HepG2 (cell line): Measurements from ENCODE around the gene MACROD2. TPM values are rescaled to one million over a fixed set of nuclear protein-coding genes. Genes with fewer than 3 reads are reported as not detected.

Experiments
- AGO1 ChIP-seq: fragments of 200-400 bp; formaldehyde crosslinking; IDR thresholded peaks from 2 replicates; pipeline ENCODE4 v1.6.1; 2017; ENCODE audit warnings: mild to moderate bottlenecking, low read depth, low read length, moderate library complexity; ENCODE audit not compliant: poor library complexity, severe bottlenecking
- ATF7 ChIP-seq, 2 experiments: fragments of 450-650 bp in 1 of 2; sonication (generic) in 1 of 2; formaldehyde crosslinking in 1 of 2; IDR thresholded peaks; 2 replicates each; pipeline versions ENCODE4 v1.4.0 to v1.6.1; 2016 to 2020; ENCODE audit warnings: antibody characterized with exemption in 1 of 2, mild to moderate bottlenecking in 1 of 2, missing genetic modification reagents in 1 of 2
- CAMTA2 ChIP-seq: sonication (generic); formaldehyde crosslinking; IDR thresholded peaks from 2 replicates; pipeline ENCODE4 v1.4.0; 2020; ENCODE audit warnings: mild to moderate bottlenecking, missing genetic modification reagents, borderline replicate concordance
- HMG20A ChIP-seq: IDR thresholded peaks from 2 replicates; pipeline ENCODE4 v1.6.1; 2016; ENCODE audit warnings: borderline replicate concordance
- HMGA1 ChIP-seq: sonication (generic); formaldehyde crosslinking; conservative IDR thresholded peaks from 2 replicates; pipeline ENCODE4 v1.4.0; 2020; ENCODE audit warnings: missing genetic modification reagents
- HOXA9 ChIP-seq: sonication (generic); formaldehyde crosslinking; IDR thresholded peaks from 2 replicates; pipeline ENCODE4 v1.8.1; 2022; ENCODE audit warnings: missing genetic modification reagents, mild to moderate bottlenecking, moderate library complexity, borderline replicate concordance
- KLF9 ChIP-seq: IDR thresholded peaks from 2 replicates; pipeline ENCODE4 v1.6.1; 2016; ENCODE audit warnings: low read depth
- MIXL1 ChIP-seq: IDR thresholded peaks from 2 replicates; pipeline ENCODE4 v1.6.1; 2016
- MLLT10 ChIP-seq: sonication (generic); formaldehyde crosslinking; IDR thresholded peaks from 2 replicates; pipeline ENCODE4 v1.4.0; 2020; ENCODE audit warnings: missing genetic modification reagents
- MTA1 ChIP-seq: sonication (generic); formaldehyde crosslinking; IDR thresholded peaks from 2 replicates; pipeline ENCODE4 v1.4.0; 2020; ENCODE audit warnings: missing genetic modification reagents, mild to moderate bottlenecking, borderline replicate concordance
- MTF2 ChIP-seq: sonication (generic); formaldehyde crosslinking; IDR thresholded peaks from 2 replicates; pipeline ENCODE4 v1.5.0; 2020; ENCODE audit warnings: missing genetic modification reagents, borderline replicate concordance
- RARA ChIP-seq: IDR thresholded peaks from 2 replicates; pipeline ENCODE4 v1.6.1; 2016; ENCODE audit warnings: missing genetic modification reagents, missing compliant biosample characterization
- RFXAP ChIP-seq: sonication (generic); formaldehyde crosslinking; IDR thresholded peaks from 2 replicates; pipeline ENCODE4 v1.4.0; 2020; ENCODE audit warnings: missing genetic modification reagents, borderline replicate concordance
- SIN3A ChIP-seq: IDR thresholded peaks from 2 replicates; pipeline ENCODE4 v1.6.1; 2011; ENCODE audit warnings: low read depth, mild to moderate bottlenecking, control low read depth, low read length, borderline replicate concordance
- ZEB1 ChIP-seq: IDR thresholded peaks from 2 replicates; pipeline ENCODE4 v1.6.1; 2012; ENCODE audit warnings: mild to moderate bottlenecking, low read depth, inconsistent platforms; ENCODE audit not compliant: insufficient replicate concordance
- ZKSCAN5 ChIP-seq: sonication (generic); formaldehyde crosslinking; IDR thresholded peaks from 2 replicates; pipeline ENCODE4 v1.5.1; 2020; ENCODE audit warnings: mild to moderate bottlenecking, missing genetic modification reagents
- ZNF207 ChIP-seq: fragments of 450-650 bp; IDR thresholded peaks from 2 replicates; pipeline ENCODE4 v1.6.1; 2016; ENCODE audit warnings: antibody characterized with exemption, borderline replicate concordance
- ZNF251 ChIP-seq: sonication (generic); formaldehyde crosslinking; IDR thresholded peaks from 2 replicates; pipeline ENCODE4 v1.9.0; 2021; ENCODE audit warnings: mild to moderate bottlenecking, missing genetic modification reagents
- ZNF30 ChIP-seq: sonication (generic); formaldehyde crosslinking; IDR thresholded peaks from 2 replicates; pipeline ENCODE4 v1.5.0; 2020; ENCODE audit warnings: mild to moderate bottlenecking, missing genetic modification reagents
- ZNF432 ChIP-seq: sonication (generic); formaldehyde crosslinking; IDR thresholded peaks from 2 replicates; pipeline ENCODE4 v1.5.0; 2020; ENCODE audit warnings: missing genetic modification reagents, mild to moderate bottlenecking, borderline replicate concordance
- ZNF713 ChIP-seq: sonication (generic); formaldehyde crosslinking; IDR thresholded peaks from 2 replicates; pipeline ENCODE4 v1.4.0; 2020; ENCODE audit warnings: mild to moderate bottlenecking, missing genetic modification reagents
- ZNF816 ChIP-seq: sonication (generic); formaldehyde crosslinking; IDR thresholded peaks from 2 replicates; pipeline ENCODE4 v1.8.0; 2022; ENCODE audit warnings: missing genetic modification reagents, mild to moderate bottlenecking, borderline replicate concordance
- ZNF839 ChIP-seq: sonication (generic); formaldehyde crosslinking; IDR thresholded peaks from 2 replicates; pipeline ENCODE4 v1.4.0; 2020; ENCODE audit warnings: missing genetic modification reagents, mild to moderate bottlenecking, borderline replicate concordance
- polyA plus RNA-seq, 8 experiments: library from polyadenylated mRNA; depleted of rRNA in 3 of 8; stranded (reverse) in 7 of 8; unstranded in 1 of 8; fragments of >200 nt; fragmentation: Illumina TruSeq in 4 of 8; extraction: Trizol in 4 of 8; gene quantifications; 2 replicates each; pipeline versions ENCODE4 v1.2.1 to v1.2.3, GENCODE V29; 2011 to 2016; ENCODE audit warnings: low read depth in 4 of 8, missing spikeins in 1 of 8, mixed read lengths in 1 of 8; ENCODE audit not compliant: insufficient read depth in 1 of 8
- total RNA-seq, 5 experiments: library from RNA; depleted of rRNA; stranded (reverse); fragments of >200 nt; fragmentation: Illumina TruSeq; extraction: Trizol; gene quantifications; 2 replicates each; pipeline ENCODE4 v1.2.3, GENCODE V29; 2016; ENCODE audit warnings: low read depth in 1 of 5
- TF ChIP-seq, protein P1 (sequence below): sonication (generic); formaldehyde crosslinking; IDR thresholded peaks from 2 replicates; pipeline ENCODE4 v1.5.1; 2020; ENCODE audit warnings: missing genetic modification reagents, mild to moderate bottlenecking, borderline replicate concordance
- TF ChIP-seq, protein P2 (sequence below): sonication (generic); formaldehyde crosslinking; IDR thresholded peaks from 2 replicates; pipeline ENCODE4 v1.4.0; 2020; ENCODE audit warnings: missing genetic modification reagents, borderline replicate concordance
- TF ChIP-seq, protein P3 (sequence below): sonication (generic); formaldehyde crosslinking; IDR thresholded peaks from 2 replicates; pipeline ENCODE4 v1.4.0; 2020; ENCODE audit warnings: missing genetic modification reagents, low read depth, mild to moderate bottlenecking, borderline replicate concordance

Gene MACROD2
- total and polyA plus RNA-seq, 2 of the 13 experiments (the other 11 are each of a cell fraction or from before 2014, with no cell fraction given), result 0.13 to 0.51 TPM

DNA sequence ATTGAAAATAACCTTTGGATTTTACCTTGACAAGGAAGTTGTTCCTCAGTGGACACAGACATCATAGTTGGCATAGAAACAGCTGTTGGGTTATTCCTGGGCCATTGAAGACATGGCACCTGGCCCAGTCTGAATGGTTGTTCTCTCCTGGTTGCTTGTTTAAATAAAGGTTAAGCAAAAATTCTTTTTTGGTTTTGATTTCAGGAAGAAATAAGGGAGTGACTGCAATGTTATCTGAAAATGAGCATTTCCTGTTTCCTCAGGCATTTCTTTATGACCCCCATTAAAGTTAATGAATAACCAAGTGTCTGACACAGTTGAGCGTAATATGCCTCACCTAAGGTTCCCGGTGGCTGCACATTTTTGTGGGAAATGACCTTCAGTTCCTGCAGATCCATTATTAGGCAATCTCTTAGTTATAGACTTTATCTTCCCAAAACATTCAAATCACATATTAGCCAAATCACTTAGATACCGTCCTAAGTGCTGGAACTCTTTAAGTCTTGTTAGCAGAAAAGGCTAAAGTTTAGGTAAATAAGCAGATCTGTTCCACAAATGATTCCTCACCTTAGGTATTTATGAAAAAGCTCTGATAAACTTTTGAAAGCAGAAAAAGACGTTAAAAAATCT, 990.8 kb downstream of the MACROD2 start (continued):
- TF ChIP-seq, protein P1, sequence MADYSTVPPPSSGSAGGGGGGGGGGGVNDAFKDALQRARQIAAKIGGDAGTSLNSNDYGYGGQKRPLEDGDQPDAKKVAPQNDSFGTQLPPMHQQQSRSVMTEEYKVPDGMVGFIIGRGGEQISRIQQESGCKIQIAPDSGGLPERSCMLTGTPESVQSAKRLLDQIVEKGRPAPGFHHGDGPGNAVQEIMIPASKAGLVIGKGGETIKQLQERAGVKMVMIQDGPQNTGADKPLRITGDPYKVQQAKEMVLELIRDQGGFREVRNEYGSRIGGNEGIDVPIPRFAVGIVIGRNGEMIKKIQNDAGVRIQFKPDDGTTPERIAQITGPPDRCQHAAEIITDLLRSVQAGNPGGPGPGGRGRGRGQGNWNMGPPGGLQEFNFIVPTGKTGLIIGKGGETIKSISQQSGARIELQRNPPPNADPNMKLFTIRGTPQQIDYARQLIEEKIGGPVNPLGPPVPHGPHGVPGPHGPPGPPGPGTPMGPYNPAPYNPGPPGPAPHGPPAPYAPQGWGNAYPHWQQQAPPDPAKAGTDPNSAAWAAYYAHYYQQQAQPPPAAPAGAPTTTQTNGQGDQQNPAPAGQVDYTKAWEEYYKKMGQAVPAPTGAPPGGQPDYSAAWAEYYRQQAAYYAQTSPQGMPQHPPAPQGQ, result no peak
- TF ChIP-seq CAMTA2 (CRISPR knock-in tag) (no peak), MLLT10 (CRISPR knock-in tag) (no peak), ZNF839 (CRISPR knock-in tag) (no peak), MTA1 (CRISPR knock-in tag) (no peak; the same call in 1 of the 2 replicates), ATF7 (IDR thresholded peaks at IDR 0.05) (no peak), ATF7 (CRISPR knock-in tag; IDR thresholded peaks at IDR 0.05) (0 out of 2 replicates have a peak, but pooled peaks have one; percentile 15), MTF2 (CRISPR knock-in tag) (no peak), SIN3A (no peak), ZNF207 (no peak), ZEB1 (peak; percentile 70), ZNF30 (no peak), ZNF816 (no peak), HOXA9 (CRISPR knock-in tag) (no peak), ZKSCAN5 (CRISPR knock-in tag) (no peak), AGO1 (no peak), HMGA1 (CRISPR knock-in tag) (no peak), KLF9 (0 out of 2 replicates have a peak, but pooled peaks have one; percentile 68), ZNF432 (no peak), MIXL1 (CRISPR knock-in tag) (peak; percentile 99), ZNF713 (CRISPR knock-in tag) (no peak), RARA (peak; percentile 92), RFXAP (CRISPR knock-in tag) (peak; percentile 68; the same call in 1 of the 2 replicates), ZNF251 (no peak), HMG20A (CRISPR knock-in tag) (peak; percentile 91)
- TF ChIP-seq, protein P2, sequence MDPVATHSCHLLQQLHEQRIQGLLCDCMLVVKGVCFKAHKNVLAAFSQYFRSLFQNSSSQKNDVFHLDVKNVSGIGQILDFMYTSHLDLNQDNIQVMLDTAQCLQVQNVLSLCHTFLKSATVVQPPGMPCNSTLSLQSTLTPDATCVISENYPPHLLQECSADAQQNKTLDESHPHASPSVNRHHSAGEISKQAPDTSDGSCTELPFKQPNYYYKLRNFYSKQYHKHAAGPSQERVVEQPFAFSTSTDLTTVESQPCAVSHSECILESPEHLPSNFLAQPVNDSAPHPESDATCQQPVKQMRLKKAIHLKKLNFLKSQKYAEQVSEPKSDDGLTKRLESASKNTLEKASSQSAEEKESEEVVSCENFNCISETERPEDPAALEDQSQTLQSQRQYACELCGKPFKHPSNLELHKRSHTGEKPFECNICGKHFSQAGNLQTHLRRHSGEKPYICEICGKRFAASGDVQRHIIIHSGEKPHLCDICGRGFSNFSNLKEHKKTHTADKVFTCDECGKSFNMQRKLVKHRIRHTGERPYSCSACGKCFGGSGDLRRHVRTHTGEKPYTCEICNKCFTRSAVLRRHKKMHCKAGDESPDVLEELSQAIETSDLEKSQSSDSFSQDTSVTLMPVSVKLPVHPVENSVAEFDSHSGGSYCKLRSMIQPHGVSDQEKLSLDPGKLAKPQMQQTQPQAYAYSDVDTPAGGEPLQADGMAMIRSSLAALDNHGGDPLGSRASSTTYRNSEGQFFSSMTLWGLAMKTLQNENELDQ, result no peak
- TF ChIP-seq, protein P3, sequence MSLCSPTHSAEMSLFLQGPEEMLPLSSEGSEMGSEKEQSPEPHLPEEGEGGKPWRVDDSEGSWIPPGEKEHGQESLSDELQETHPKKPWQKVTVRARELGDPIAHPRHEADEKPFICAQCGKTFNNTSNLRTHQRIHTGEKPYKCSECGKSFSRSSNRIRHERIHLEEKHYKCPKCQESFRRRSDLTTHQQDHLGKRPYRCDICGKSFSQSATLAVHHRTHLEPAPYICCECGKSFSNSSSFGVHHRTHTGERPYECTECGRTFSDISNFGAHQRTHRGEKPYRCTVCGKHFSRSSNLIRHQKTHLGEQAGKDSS, result peak; percentile 49; the same call in 1 of the 2 replicates
